Measurements from ENCODE around the gene NPAT. TPM values are rescaled to one million over a fixed set of nuclear protein-coding genes. Genes with fewer than 3 reads are reported as not detected.

NPAT gene
- total RNA-seq, 1 experiment from 2014 or later = 14.9 TPM

DNA sequence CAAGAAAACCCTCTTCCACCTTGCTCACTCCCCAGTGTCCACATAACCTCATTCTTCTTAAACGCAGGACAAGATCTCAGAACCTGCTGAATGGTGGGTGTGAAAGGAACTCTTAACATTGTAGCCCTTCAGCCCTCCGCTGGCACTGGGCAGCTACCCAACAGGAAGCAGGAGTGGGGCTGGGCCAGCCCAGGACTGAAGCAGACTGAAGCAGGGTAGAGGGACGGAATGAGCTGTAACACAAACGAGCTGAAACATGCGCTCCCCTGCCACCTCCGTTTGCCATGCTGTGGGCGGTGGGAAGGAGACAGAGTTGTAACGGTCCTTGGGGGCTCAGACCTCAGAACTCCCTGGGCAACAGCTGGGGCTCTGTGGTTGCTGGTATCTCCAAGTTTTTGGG is 23.6 kb downstream of the NPAT start:
- ChIA-PET CTCF (no interaction called here), RAD21 (ENCODE audit: low non-redundant PET in 1 of 2, low total read pairs in 2 of 2, uncharacterized antibody in 2 of 2, unreplicated experiment in 2 of 2) (no interaction called here), POLR2A (no interaction called here)
- Histone ChIP-seq H3K9me2 (ENCODE audit: insufficient read depth) (no peaks in the 10 kb centered on the region), H3K36me3 (ENCODE audit: control insufficient read depth in 1 of 2, insufficient read depth in 2 of 2, low read length in 2 of 2) (peaks cover 9% of the 10 kb centered on the region in 2 experiments; a peak in 3 of 4 replicates), H3K4me3 (replicated peaks in 1 of 2; ENCODE audit: low read depth in 1 of 2, low read length in 2 of 2) (no peak overlapping the region), H3K9ac (ENCODE audit: low read length) (no peak overlapping the region), H3K27ac (ENCODE audit: low read depth, low read length) (no peak overlapping the region), H2AFZ (ENCODE audit: low read depth, low read length, poor library complexity, severe bottlenecking) (no peak overlapping the region), H3K9me3 (ENCODE audit: control insufficient read depth in 1 of 2, insufficient read depth in 1 of 2, low read depth in 1 of 2, low read length in 2 of 2) (no peaks in the 10 kb centered on the region), H3K4me1 (ENCODE audit: control insufficient read depth in 1 of 2, insufficient read depth in 2 of 2, low read length in 2 of 2) (peaks cover 0 to 10% of the 10 kb centered on the region in 2 experiments; a peak in 1 of 4 replicates), H4K20me1 (ENCODE audit: insufficient read depth) (no peaks in the 10 kb centered on the region), H3K27me3 (ENCODE audit: insufficient read depth, low read length) (no peaks in the 10 kb centered on the region), H3K79me2 (ENCODE audit: insufficient read depth, low read length) (peaks cover 50% of the 10 kb centered on the region), H3K4me2 (ENCODE audit: low read length) (no peak overlapping the region)
- no peak for DNase-seq (ENCODE audit: low read depth, low spot score)
- intact Hi-C loops (cut with micrococcal nuclease) = no loop called here
- TF ChIP-seq JUND (IDR thresholded peaks at IDR 0.05) (no peak), ZNF274 (IDR thresholded peaks at IDR 0.05; ENCODE audit: low read depth, low read length) (no peak), FOSL1 (IDR thresholded peaks at IDR 0.05; ENCODE audit: low read depth) (no peak), ZFX (IDR thresholded peaks at IDR 0.05) (no peak), SP1 (IDR thresholded peaks at IDR 0.05; ENCODE audit: low read depth) (no peak), CBX3 (IDR thresholded peaks at IDR 0.05; ENCODE audit: low read depth) (no peak), POLR2AphosphoS5 (IDR thresholded peaks at IDR 0.05; ENCODE audit: low read depth, low read length) (no peak), ELF1 (IDR thresholded peaks at IDR 0.05; ENCODE audit: borderline replicate concordance, low read depth) (no peak)
- TF ChIP-seq, protein P1, sequence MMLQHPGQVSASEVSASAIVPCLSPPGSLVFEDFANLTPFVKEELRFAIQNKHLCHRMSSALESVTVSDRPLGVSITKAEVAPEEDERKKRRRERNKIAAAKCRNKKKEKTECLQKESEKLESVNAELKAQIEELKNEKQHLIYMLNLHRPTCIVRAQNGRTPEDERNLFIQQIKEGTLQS (IDR thresholded peaks at IDR 0.05) = no peak
- BruUV-seq (replicated peaks) = no TSS peak
- no peak for ATAC-seq

DNA sequence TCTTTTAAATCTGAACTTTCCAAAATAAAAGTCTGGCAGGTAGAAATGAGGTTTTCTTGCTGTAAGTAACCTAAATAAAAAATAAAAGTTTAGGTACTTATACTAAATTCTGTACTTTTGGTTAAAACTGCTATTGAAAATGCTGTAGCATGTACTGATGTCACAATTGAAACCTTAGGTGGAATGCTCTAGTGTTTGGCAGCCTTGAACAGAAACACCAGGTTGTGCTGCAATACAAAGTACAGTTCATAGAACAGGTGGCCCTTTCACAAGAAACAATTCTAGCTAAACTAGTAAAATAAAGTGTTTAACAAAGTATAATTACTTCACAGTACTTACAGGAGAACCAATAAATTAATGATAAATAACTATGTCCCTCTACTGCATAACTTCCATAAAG is 25.1 kb downstream of the NPAT start:
- no peak overlapping the region for H2AFZ ChIP-seq (ENCODE audit: low read depth, low read length, poor library complexity, severe bottlenecking)
- H3K79me2 ChIP-seq (ENCODE audit: insufficient read depth, low read length) = peaks cover 36% of the 10 kb centered on the region
- no peak for ATAC-seq
- ChIA-PET POLR2A (no interaction called here), RAD21 (ENCODE audit: low non-redundant PET in 1 of 2, low total read pairs in 2 of 2, uncharacterized antibody in 2 of 2, unreplicated experiment in 2 of 2) (no interaction called here), CTCF (no interaction called here)
- H3K4me2 ChIP-seq (ENCODE audit: low read length) = no peak overlapping the region
- no peaks in the 10 kb centered on the region for H3K27me3 ChIP-seq (ENCODE audit: insufficient read depth, low read length)
- peaks cover 0 to 10% of the 10 kb centered on the region in 2 experiments; a peak in 1 of 4 replicates for H3K4me1 ChIP-seq (ENCODE audit: control insufficient read depth in 1 of 2, insufficient read depth in 2 of 2, low read length in 2 of 2)
- intact Hi-C loops (cut with micrococcal nuclease) = no loop called here
- no peak overlapping the region for H3K9ac ChIP-seq (ENCODE audit: low read length)
- H3K27ac ChIP-seq (ENCODE audit: low read depth, low read length) = no peak overlapping the region
- no TSS peak for BruUV-seq (replicated peaks)
- no peak for DNase-seq (ENCODE audit: low read depth, low spot score)
- H3K4me3 ChIP-seq (replicated peaks in 1 of 2; ENCODE audit: low read depth in 1 of 2, low read length in 2 of 2) = no peak overlapping the region
- H4K20me1 ChIP-seq (ENCODE audit: insufficient read depth) = no peaks in the 10 kb centered on the region
- H3K9me3 ChIP-seq (ENCODE audit: control insufficient read depth in 1 of 2, insufficient read depth in 1 of 2, low read depth in 1 of 2, low read length in 2 of 2) = no peaks in the 10 kb centered on the region
- no peaks in the 10 kb centered on the region for H3K9me2 ChIP-seq (ENCODE audit: insufficient read depth)
- TF ChIP-seq, protein P2, sequence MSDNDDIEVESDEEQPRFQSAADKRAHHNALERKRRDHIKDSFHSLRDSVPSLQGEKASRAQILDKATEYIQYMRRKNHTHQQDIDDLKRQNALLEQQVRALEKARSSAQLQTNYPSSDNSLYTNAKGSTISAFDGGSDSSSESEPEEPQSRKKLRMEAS (IDR thresholded peaks at IDR 0.05) = no peak
- H3K36me3 ChIP-seq (ENCODE audit: control insufficient read depth in 1 of 2, insufficient read depth in 2 of 2, low read length in 2 of 2) = peaks cover 6 to 9% of the 10 kb centered on the region in 2 experiments; a peak in 3 of 4 replicates
